Spleen (tissue), 13 donors: ENCODE data around the gene TKTL1. TPM values are rescaled to one million over a fixed set of nuclear protein-coding genes. Genes with fewer than 3 reads are reported as not detected.
"Not testable (repeated sequence)": the region's sequence is repeated elsewhere in the genome, so short reads cannot be mapped to it uniquely, and the experiment has no call there.

Source experiments
- DNase-seq: peaks from one replicate; pipeline ENCODE4 v3.0.0-alpha.2; 2020
- H3K27ac ChIP-seq, 8 donors: fragments of 200-600 bp; sonication (generic) in 7 of 8; 1 replicate in 4 of 8; 2 replicates in 4 of 8; pipeline versions ENCODE4 v1.5.0 to v1.8.0; 2016 to 2021; ENCODE audit warnings: inconsistent platforms in 4 of 8, mild to moderate bottlenecking in 4 of 8, moderate library complexity in 1 of 8
- H3K27me3 ChIP-seq, 7 donors: fragments of 200-600 bp; sonication (generic) in 6 of 7; replicated peaks in 1 of 7; 1 replicate in 4 of 7; 2 replicates in 3 of 7; pipeline versions ENCODE4 v1.5.0 to v1.8.0; 2016 to 2021; ENCODE audit warnings: inconsistent platforms in 3 of 7, mild to moderate bottlenecking in 1 of 7
- H3K36me3 ChIP-seq, 6 donors: fragments of 200-600 bp; sonication (generic) in 5 of 6; 1 replicate in 4 of 6; 2 replicates in 2 of 6; pipeline versions ENCODE4 v1.5.0 to v1.8.0; 2016 to 2021; ENCODE audit warnings: inconsistent platforms in 2 of 6
- H3K4me1 ChIP-seq, 6 donors: fragments of 200-600 bp; sonication (generic) in 5 of 6; 1 replicate in 3 of 6; 2 replicates in 3 of 6; pipeline versions ENCODE4 v1.5.0 to v1.8.0; 2016 to 2021; ENCODE audit warnings: inconsistent platforms in 3 of 6
- H3K4me3 ChIP-seq, 8 donors: fragments of 200-600 bp; sonication (generic) in 7 of 8; 1 replicate in 4 of 8; 2 replicates in 4 of 8; pipeline versions ENCODE4 v1.5.0 to v1.8.0; 2016 to 2021; ENCODE audit warnings: inconsistent platforms in 4 of 8, mild to moderate bottlenecking in 4 of 8, moderate library complexity in 2 of 8
- H3K9me3 ChIP-seq, 8 donors: fragments of 200-600 bp; sonication (generic) in 7 of 8; 1 replicate in 4 of 8; 2 replicates in 4 of 8; pipeline versions ENCODE4 v1.5.0 to v1.8.0; 2016 to 2021; ENCODE audit warnings: inconsistent platforms in 4 of 8
- CTCF ChIP-seq, 11 experiments: fragments of 200-600 bp in 7 of 11; fragments of 450-650 bp in 4 of 11; sonication (generic) in 4 of 11; IDR thresholded peaks in 8 of 11; conservative IDR thresholded peaks in 3 of 11; 1 replicate in 7 of 11; 2 replicates in 4 of 11; pipeline versions ENCODE4 v1.4.0 to v1.8.0; 2016 to 2021; ENCODE audit warnings: antibody characterized with exemption in 11 of 11, inconsistent platforms in 4 of 11, mild to moderate bottlenecking in 1 of 11
- POLR2A ChIP-seq, 3 donors: fragments of 450-650 bp; IDR thresholded peaks; one replicate each; pipeline ENCODE4 v1.5.1; 2017; ENCODE audit warnings: antibody characterized with exemption in 3 of 3, mild to moderate bottlenecking in 1 of 3
- POLR2AphosphoS5 ChIP-seq, 3 donors: sonication (generic); formaldehyde crosslinking; IDR thresholded peaks; one replicate each; pipeline ENCODE4 v1.5.1; 2017; ENCODE audit warnings: antibody characterized with exemption in 3 of 3
- WGBS, 5 donors: extraction: QIAGEN DNeasy Blood & Tissue Kit in 3 of 5; methylation state at CpG; one replicate each; pipeline versions ENCODE4 v1.1.5 to v1.1.7; 2013 to 2018; 5-methylcytosine and 5-hydroxymethylcytosine counted together
- intact Hi-C: fragments of 100-400 bp; cut with DNase I; formaldehyde crosslinking; loops from one replicate; pipeline ENCODE4 v1.15.0; 2023; ENCODE audit warnings: low total_unique reads
- long read RNA-seq, 2 donors: transcript quantifications; one replicate each; lab custom pipeline, GENCODE V29; 2026
- polyA plus RNA-seq, 3 donors: library from polyadenylated mRNA; stranded (reverse); fragments of 200-250 nt; gene quantifications; one replicate each; pipeline ENCODE4 v1.2.1, GENCODE V29; 2013
- total RNA-seq, 7 donors: library from RNA; depleted of rRNA in 3 of 7; stranded (reverse); fragments of >200 nt in 3 of 7; fragmentation: NEBNext Ultra II Directional in 4 of 7; extraction: Animal tissue kit (Norgen Biotek cat#: 25700) in 4 of 7; gene quantifications; one replicate each; pipeline versions ENCODE4 v1.1.0 to v1.2.1, GENCODE V29; 2016 to 2021
- donor health status: healthy with polysubstance abuse.
- donor health status: DM: no; HTN: no; CAD: no; lungs with moderate emphysema.
- donor health status: DM: no; HTN: no; CAD: no.
- donor health status: Bipolar disorder and iron deficiency.
- donor health status: healthy.
- donor health status: DM: no; HTN: no; CAD: no.
- donor health status: DM: yes; HTN: yes; CAD: no.

The TKTL1 gene
- total RNA-seq = 1 to 10 TPM in 3 of 7 donors, under 1 TPM in 3, not detected in 1; 0.42 to 3.7 (median 1.2) TPM
- polyA plus RNA-seq = under 1 TPM; 0.13 to 0.57 (median 0.24) TPM
- long read RNA-seq, donor 1 = 0 reads
- long read RNA-seq, donor 2 = 0 reads

GRCh38 chrX:154295664-154296310 lies at the start of gene TKTL1:
TKTL1 (plus strand) TSS chrX:154295795; CDS start chrX:154295860, 65 bp downstream.
- intact Hi-C loops = no loop called here
- Histone ChIP-seq H3K36me3 (no peaks in the 10 kb centered on the region), H3K4me3 (no peak within 1 kb of the TSS), H3K4me1 (peaks cover 0 to 14% (median 0%) of the 10 kb centered on the region in 6 donors), H3K27ac (no peak within 1 kb of the TSS), H3K27me3 (no peaks in the 10 kb centered on the region), H3K9me3 (no peaks in the 10 kb centered on the region)
- TF ChIP-seq CTCF (IDR thresholded peaks at IDR 0.05 in 8 of 11, conservative IDR thresholded peaks at IDR 0.05 in 3 of 11) = no peak
- TF ChIP-seq POLR2A (IDR thresholded peaks at IDR 0.05) = no peak
- TF ChIP-seq POLR2AphosphoS5 (IDR thresholded peaks at IDR 0.05) = no peak
- WGBS, 5 donors = 94 to 96% (median 95%) methylated on average over 21 to 37 of the region's 37 CpGs
- peak; percentile 62 for DNase-seq

GRCh38 chrX:154247377-154248045 lies 48.1 kb upstream of the TKTL1 start:
- intact Hi-C loops, H3K27me3 ChIP-seq, DNase-seq, H3K4me1 ChIP-seq, H3K4me3 ChIP-seq, H3K9me3 ChIP-seq, H3K36me3 ChIP-seq, H3K27ac ChIP-seq: not testable (repeated sequence)
- WGBS, 5 donors = 67% methylated on average over 5 of the region's 17 CpGs; no CpG with 5 or more reads in 4 of the 5 donors

GRCh38 chrX:154248076-154248475 lies 47.5 kb upstream of the TKTL1 start:
- H3K9me3 ChIP-seq, intact Hi-C loops, H3K27ac ChIP-seq, H3K4me3 ChIP-seq, H3K4me1 ChIP-seq, H3K36me3 ChIP-seq, H3K27me3 ChIP-seq, DNase-seq: not testable (repeated sequence)
- WGBS, 5 donors = no CpG with 5 or more reads among the region's 10 CpGs

GRCh38 chrX:154257282-154257681 lies 38.3 kb upstream of the TKTL1 start, which contains the start of gene OPN1MW3:
OPN1MW3 (plus strand) TSS chrX:154257582; CDS start chrX:154257620, 38 bp downstream.
- DNase-seq, H3K4me1 ChIP-seq, H3K9me3 ChIP-seq, H3K36me3 ChIP-seq, H3K27me3 ChIP-seq, H3K4me3 ChIP-seq, intact Hi-C loops, H3K27ac ChIP-seq: not testable (repeated sequence)
- no CpG with 5 or more reads among the region's 17 CpGs for whole genome bisulfite sequencing, 5 donors

GRCh38 chrX:154258711-154259110 lies 36.9 kb upstream of the TKTL1 start:
- intact Hi-C loops, H3K36me3 ChIP-seq, H3K27me3 ChIP-seq, H3K9me3 ChIP-seq, H3K4me1 ChIP-seq, H3K27ac ChIP-seq, H3K4me3 ChIP-seq, DNase-seq: not testable (repeated sequence)
- WGBS, 5 donors = no CpG with 5 or more reads among the region's 10 CpGs

GRCh38 chrX:154263072-154263471 lies 32.5 kb upstream of the TKTL1 start:
- H3K9me3 ChIP-seq, DNase-seq, H3K4me1 ChIP-seq, H3K4me3 ChIP-seq, H3K27me3 ChIP-seq, intact Hi-C loops, H3K27ac ChIP-seq, H3K36me3 ChIP-seq: not testable (repeated sequence)
- no CpG with 5 or more reads among the region's 6 CpGs for WGBS, 5 donors

- H3K36me3 ChIP-seq, DNase-seq, intact Hi-C loops, H3K27me3 ChIP-seq, H3K27ac ChIP-seq, H3K9me3 ChIP-seq, H3K4me1 ChIP-seq, H3K4me3 ChIP-seq: not testable (repeated sequence)
- no CpG with 5 or more reads among the region's 3 CpGs for WGBS, 5 donors
Measured at GRCh38 chrX:154269245-154269644, 26.4 kb upstream of the TKTL1 start.

- H3K27ac ChIP-seq, H3K27me3 ChIP-seq, H3K9me3 ChIP-seq, H3K4me1 ChIP-seq, intact Hi-C loops, H3K4me3 ChIP-seq, DNase-seq, H3K36me3 ChIP-seq: not testable (repeated sequence)
- WGBS, 5 donors = no CpG with 5 or more reads among the region's 23 CpGs
Measured at GRCh38 chrX:154284489-154285338, 10.9 kb upstream of the TKTL1 start.

GRCh38 chrX:154286406-154286805 lies 9.2 kb upstream of the TKTL1 start:
- H3K27me3 ChIP-seq, H3K9me3 ChIP-seq, intact Hi-C loops, H3K4me3 ChIP-seq, H3K27ac ChIP-seq, DNase-seq, H3K4me1 ChIP-seq, H3K36me3 ChIP-seq: not testable (repeated sequence)
- WGBS, 5 donors = no CpG with 5 or more reads among the region's 10 CpGs
